Activated CD8-positive, alpha-beta memory T cell treated with anti-CD3 and anti-CD28 coated beads, Interleukin-2, amount 50 U/mL, for 24 hours (primary cell): Measurements from ENCODE around the gene SPTBN4.
"Not testable (repeated sequence)": the region's sequence is repeated elsewhere in the genome, so short reads cannot be mapped to it uniquely, and the experiment has no call there.

Experiments used
- DNase-seq: peaks from one replicate; pipeline ENCODE4 v3.0.0-alpha.2; 2020; ENCODE audit errors: extremely low read depth

Gene SPTBN4

DNA sequence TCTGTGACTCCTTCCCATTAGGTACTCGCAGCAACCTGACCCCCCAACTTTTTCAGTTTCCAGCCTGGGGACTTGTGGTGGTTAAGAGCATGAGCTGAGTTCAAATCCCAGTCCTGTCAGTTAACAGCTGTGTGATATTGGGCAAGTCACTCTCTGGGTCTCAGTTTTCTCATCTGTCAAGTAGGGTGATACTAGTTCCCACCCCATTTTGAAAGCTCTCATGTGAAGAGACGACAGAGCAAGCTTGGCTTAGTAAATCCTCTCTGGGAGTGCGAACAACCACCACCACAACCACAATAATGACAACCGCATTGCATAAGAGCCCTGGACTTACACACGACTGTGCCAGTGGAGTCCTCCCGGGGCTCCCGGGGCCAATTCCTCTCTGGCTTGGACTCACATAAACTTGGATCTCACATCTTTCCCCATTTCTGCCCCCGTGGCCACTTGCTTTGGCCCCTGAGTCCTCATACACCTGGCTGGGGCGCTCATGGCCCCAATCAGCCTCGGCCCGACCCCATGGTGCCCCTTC is 1.7 kb upstream of the SPTBN4 start:
- DNase-seq: no peak

DNA sequence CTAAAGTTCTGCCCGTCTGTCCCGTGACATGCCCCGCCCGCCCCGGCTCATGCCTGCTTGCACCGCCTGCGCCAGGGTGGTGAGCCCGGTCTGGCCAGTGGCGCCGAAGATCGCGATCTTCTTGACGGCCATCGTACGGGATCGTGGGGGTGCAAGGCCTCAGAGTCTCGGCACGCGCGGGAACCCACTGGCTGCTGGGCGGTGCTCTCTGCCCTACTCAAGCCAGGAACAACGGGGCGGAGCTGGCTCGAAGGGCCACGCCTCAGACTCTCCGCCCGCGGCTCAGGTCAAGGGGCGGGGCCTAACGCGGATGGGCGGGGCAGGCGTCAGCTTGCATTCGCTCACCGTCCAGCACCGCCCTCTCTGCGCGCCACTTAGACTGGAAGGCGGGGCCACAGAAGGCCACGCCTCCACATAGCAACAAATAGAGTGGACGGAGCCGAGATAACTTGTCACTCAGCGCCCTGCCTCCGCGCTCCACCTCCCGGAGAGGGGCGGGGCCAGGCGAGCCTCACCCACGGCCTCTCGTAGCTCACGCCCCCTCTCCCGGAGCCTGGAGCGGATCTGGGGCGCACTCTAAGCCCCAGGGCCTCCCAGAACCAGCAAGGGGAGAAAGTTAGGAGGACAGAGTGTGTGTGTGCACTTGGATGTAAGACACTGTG is 1.1 kb upstream of the SPTBN4 start, which contains the start of gene BLVRB:
BLVRB (minus strand) TSS at position 189 of the 662 bp plus-strand sequence; CDS start at position 132, 57 bp downstream.
- peak; percentile 97 for DNase-seq

DNA sequence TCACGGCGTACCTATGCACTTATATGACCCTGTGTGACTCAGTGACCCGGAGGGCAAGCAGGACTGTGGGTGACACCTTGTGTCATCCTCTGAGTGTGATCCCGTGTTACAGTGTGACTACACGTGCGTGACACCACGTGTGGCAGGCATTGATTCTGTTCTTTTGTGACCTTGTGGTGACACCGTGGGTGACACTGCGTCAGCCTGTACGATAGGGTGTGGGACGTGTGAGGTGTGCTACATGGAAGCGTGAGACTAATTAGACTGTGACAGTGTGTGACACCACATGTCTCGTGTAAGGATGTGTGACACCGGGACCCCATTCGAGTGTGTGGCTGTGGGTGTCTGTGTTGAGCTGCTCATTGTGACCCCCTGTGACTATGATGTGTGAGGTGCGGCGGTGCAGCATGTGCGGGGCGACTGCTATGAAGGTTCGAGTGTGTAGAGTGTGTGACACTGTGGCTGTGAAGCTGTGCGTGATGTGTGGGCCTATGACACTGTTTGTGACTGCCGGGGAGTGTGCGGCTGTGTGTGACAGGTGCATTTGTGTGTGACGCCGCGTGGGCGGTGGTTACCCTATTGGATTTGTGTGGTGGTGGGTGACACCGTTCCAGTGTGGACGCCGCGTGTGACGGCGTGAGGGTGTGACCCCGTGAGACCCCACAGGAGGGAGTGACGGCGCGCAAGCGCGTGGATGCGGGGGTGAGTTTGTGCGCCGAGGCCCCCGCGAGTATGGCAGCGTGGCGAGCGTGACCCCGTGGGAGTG is 399 bp upstream of the SPTBN4 start:
- DNase-seq: peak; percentile 55

- no peak for DNase-seq
Observed at GRCh38 chr19:40469011-40469410, 2.2 kb downstream of the SPTBN4 start.

DNA sequence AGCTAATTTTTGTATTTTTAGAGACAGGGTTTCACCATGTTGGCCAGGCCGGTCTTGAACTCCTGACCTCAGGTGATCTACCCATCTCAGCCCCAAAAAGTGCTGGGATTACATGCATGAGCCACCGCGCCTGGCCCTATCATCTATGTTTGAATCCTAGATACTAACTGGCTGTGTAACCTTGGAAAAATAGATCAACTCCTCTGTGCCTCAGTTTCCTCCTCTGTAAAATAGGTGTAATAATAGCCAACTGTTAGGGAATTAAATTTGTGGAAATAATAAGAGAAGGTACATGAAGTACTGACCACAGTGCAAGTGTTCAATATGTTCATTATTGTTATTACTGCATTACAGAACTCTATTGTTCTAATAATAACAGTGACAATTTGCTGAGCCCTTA is 4.3 kb downstream of the SPTBN4 start:
- DNase-seq: no peak

DNA sequence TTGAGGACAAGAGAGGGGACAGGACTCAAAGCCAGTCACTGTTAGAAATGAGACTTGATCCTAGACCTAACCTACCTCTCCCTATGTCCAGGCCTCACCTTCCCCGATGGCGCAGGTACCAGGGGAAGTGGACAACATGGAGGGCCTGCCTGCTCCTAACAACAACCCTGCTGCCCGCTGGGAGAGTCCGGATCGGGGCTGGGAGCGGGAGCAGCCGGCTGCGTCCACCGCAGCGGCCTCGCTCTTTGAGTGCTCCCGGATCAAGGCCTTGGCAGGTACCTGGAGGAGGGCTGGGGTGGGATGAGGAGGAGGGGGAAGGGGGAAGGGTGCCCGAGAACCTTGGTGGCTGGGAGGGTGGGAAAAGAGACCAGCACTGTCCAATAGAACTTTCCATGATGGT is 5.7 kb downstream of the SPTBN4 start:
- DNase-seq: no peak

DNA sequence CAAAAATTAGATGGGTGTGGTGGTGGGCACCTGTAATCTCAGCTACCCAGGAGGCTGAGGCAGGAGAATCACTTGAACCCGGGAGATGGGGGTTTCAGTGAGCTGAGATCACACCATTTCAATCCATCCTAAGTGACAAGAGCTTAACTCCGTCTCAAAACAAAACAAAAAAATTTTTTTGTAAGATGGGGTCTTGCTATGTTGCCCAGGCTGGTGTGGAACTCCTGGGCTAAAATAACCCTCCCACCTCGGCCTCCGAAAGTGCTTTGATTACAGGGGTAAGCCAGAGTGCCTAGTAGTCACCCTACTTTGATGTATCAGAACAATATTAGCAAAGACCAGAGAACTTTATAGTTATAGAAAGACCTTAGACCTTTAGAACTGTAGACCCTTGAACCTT is 7.9 kb downstream of the SPTBN4 start:
- no peak for DNase-seq

GRCh38 chr19:40475878-40476644 is 9.3 kb downstream of the SPTBN4 start:
- not testable (repeated sequence) for DNase-seq

- DNase-seq: no peak
Observed at GRCh38 chr19:40486017-40486416, 19.2 kb downstream of the SPTBN4 start.

DNA sequence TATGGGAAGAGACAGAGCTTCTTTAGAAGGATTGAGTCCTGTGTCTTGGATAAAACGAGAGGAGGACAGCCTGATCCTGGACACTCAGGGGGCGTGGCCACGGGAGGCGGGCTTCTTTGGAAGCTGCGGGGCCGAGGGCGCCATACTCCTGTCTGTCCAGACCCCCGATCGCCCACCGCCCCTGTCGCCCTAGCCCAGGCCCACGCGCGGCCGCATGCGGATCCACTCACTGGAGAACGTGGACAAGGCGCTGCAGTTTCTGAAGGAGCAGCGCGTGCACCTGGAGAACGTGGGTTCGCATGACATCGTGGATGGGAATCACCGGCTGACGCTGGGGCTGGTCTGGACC is 23.1 kb downstream of the SPTBN4 start:
- DNase-seq: no peak

- DNase-seq: no peak
Observed at GRCh38 chr19:40492274-40492673, 25.5 kb downstream of the SPTBN4 start.

GRCh38 chr19:40493778-40494177 is 27.0 kb downstream of the SPTBN4 start:
- DNase-seq: no peak

DNA sequence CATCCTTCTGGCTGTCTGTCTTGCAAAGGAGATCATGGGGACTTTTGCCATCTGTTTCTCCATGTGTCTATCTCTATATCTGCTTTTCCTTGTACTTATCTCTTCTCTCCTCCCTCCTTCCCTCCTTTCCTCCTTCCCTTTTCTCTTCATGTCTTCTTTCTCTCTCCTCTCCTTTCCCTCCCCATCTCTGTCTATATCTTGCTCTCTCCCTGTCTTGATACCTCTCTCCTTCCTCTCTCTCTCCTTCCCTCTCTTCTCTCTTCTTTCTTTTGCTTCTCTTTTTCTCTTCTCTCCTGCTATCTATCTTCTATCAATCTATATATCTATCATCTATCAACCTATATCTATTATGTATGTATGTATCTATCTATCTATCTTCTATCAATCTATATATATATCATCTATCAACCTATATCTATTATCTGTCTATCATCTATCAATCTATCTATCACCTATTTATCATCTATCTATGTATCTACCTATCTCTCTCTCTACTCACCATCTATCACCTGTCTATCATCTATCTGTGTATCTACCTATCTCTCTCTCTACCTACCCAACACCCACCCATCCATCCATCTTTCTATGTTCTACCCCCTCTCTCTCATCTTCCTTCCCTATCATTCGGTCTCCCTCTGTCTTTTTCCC is 27.5 kb downstream of the SPTBN4 start:
- no peak for DNase-seq

GRCh38 chr19:40497214-40497613 is 30.4 kb downstream of the SPTBN4 start:
- DNase-seq: no peak

GRCh38 chr19:40499320-40499719 is 32.5 kb downstream of the SPTBN4 start:
- DNase-seq: no peak

- DNase-seq: not testable (repeated sequence)
Observed at GRCh38 chr19:40500678-40501530, 34.1 kb downstream of the SPTBN4 start.

- no peak for DNase-seq
Observed at GRCh38 chr19:40501599-40501998, 34.8 kb downstream of the SPTBN4 start.

- no peak for DNase-seq
Observed at GRCh38 chr19:40502081-40502480, 35.3 kb downstream of the SPTBN4 start.

- DNase-seq: no peak
Observed at GRCh38 chr19:40502647-40503319, 36.0 kb downstream of the SPTBN4 start.

- DNase-seq: no peak
Observed at GRCh38 chr19:40503320-40503695, 36.5 kb downstream of the SPTBN4 start.
